K562 (cell line): Measurements from ENCODE around the gene MED19. TPM values are rescaled to one million over a fixed set of nuclear protein-coding genes. Genes with fewer than 3 reads are reported as not detected.

ENCODE experiments used
- BRF2 ChIP-seq: IDR thresholded peaks from 3 replicates; pipeline ENCODE4 v1.6.1; 2011; ENCODE audit warnings: borderline replicate concordance, mild to moderate bottlenecking; ENCODE audit not compliant: insufficient read length, insufficient read depth
- DACH1 ChIP-seq: fragments of 450-650 bp; IDR thresholded peaks from 2 replicates; pipeline ENCODE4 v1.6.1; 2018; ENCODE audit not compliant: partially characterized antibody
- FOXK1 ChIP-seq: sonication (generic); formaldehyde crosslinking; IDR thresholded peaks from 2 replicates; pipeline ENCODE4 v1.8.0; 2022; ENCODE audit warnings: missing genetic modification reagents, mild to moderate bottlenecking, borderline replicate concordance
- HES1 ChIP-seq: fragments of 450-650 bp; IDR thresholded peaks from 2 replicates; pipeline ENCODE4 v1.6.1; 2016; ENCODE audit warnings: low read depth, mild to moderate bottlenecking, moderate library complexity
- KAT7 ChIP-seq: sonication (generic); formaldehyde crosslinking; IDR thresholded peaks from 2 replicates; pipeline ENCODE4 v1.8.0; 2022; ENCODE audit warnings: missing genetic modification reagents, mild to moderate bottlenecking, borderline replicate concordance
- KLF13 ChIP-seq: fragments of 450-650 bp; IDR thresholded peaks from 2 replicates; pipeline ENCODE4 v1.6.1; 2016; ENCODE audit warnings: missing genetic modification characterization, low read depth, mild to moderate bottlenecking, missing compliant biosample characterization, moderate library complexity, borderline replicate concordance
- MAFG ChIP-seq: fragments of 450-650 bp; conservative IDR thresholded peaks from 2 replicates; pipeline ENCODE4 v1.6.1; 2016; ENCODE audit warnings: missing genetic modification characterization, missing compliant biosample characterization
- POLR2G ChIP-seq: fragments of 200-400 bp; formaldehyde crosslinking; IDR thresholded peaks from 2 replicates; pipeline ENCODE4 v1.6.1; 2017; ENCODE audit warnings: low read depth, mild to moderate bottlenecking, antibody characterized with exemption, low read length, moderate library complexity
- RFX7 ChIP-seq: fragments of 250-450 bp; sonication (Bioruptor Pico); IDR thresholded peaks from 2 replicates; pipeline ENCODE4 v1.5.1; 2021; ENCODE audit warnings: mild to moderate bottlenecking
- SIX5 ChIP-seq, 2 experiments: IDR thresholded peaks; 2 replicates each; pipeline ENCODE4 v1.6.1; 2011; ENCODE audit warnings: low read length in 2 of 2, borderline replicate concordance in 1 of 2, low read depth in 1 of 2, mild to moderate bottlenecking in 1 of 2, moderate library complexity in 1 of 2; ENCODE audit not compliant: insufficient read depth in 1 of 2
- SP1 ChIP-seq: sonication (generic); formaldehyde crosslinking; IDR thresholded peaks from 2 replicates; pipeline ENCODE4 v1.8.1; 2022; ENCODE audit warnings: mild to moderate bottlenecking, missing genetic modification reagents
- ZBTB17 ChIP-seq: fragments of 450-650 bp; formaldehyde crosslinking; IDR thresholded peaks from 2 replicates; pipeline ENCODE4 v1.4.0; 2020; ENCODE audit warnings: mild to moderate bottlenecking
- ZKSCAN8 ChIP-seq: fragments of 200-800 bp; sonication (Bioruptor generic); IDR thresholded peaks from 2 replicates; pipeline ENCODE4 v1.6.1; 2016; ENCODE audit warnings: missing genetic modification characterization, missing compliant biosample characterization
- ZNF197 ChIP-seq: fragments of 200-800 bp; sonication (Bioruptor generic); IDR thresholded peaks from 2 replicates; pipeline ENCODE4 v1.6.1; 2016; ENCODE audit warnings: low read depth, missing genetic modification characterization, missing compliant biosample characterization
- ZNF766 ChIP-seq: fragments of 200-800 bp; sonication (Bioruptor generic); conservative IDR thresholded peaks from 2 replicates; pipeline ENCODE4 v1.6.1; 2016; ENCODE audit warnings: missing genetic modification characterization, missing compliant biosample characterization
- ZNF778 ChIP-seq: fragments of 450-650 bp; formaldehyde crosslinking; IDR thresholded peaks from 2 replicates; pipeline ENCODE4 v1.4.0; 2020; ENCODE audit warnings: mild to moderate bottlenecking, moderate library complexity
- polyA plus RNA-seq, 8 experiments: library from polyadenylated mRNA; depleted of rRNA in 4 of 8; stranded (reverse) in 5 of 8; unstranded in 3 of 8; fragments of >200 nt; fragmentation: Nextera tagmentation in 2 of 8; fragmentation: Illumina TruSeq in 1 of 8; extraction: Ambion mirVana in 2 of 8; extraction: Trizol in 1 of 8; gene quantifications; 2 replicates each; pipeline versions ENCODE4 v1.2.1 to v1.2.3, GENCODE V29; 2011 to 2014; ENCODE audit warnings: inconsistent platforms in 1 of 8, missing spikeins in 1 of 8
- total RNA-seq, 7 experiments: library from RNA; depleted of rRNA in 6 of 7; stranded (reverse); fragments of >200 nt in 6 of 7; fragmentation: Illumina TruSeq in 2 of 7; extraction: Trizol in 2 of 7; gene quantifications; 2 replicates each; pipeline versions ENCODE4 v1.2.1 to v1.2.3, GENCODE V29; 2011 to 2021; ENCODE audit warnings: low replicate concordance in 1 of 7
- TF ChIP-seq, protein P1 (sequence below): sonication (generic); formaldehyde crosslinking; IDR thresholded peaks from 2 replicates; pipeline ENCODE4 v1.8.1; 2022; ENCODE audit warnings: missing genetic modification reagents
- TF ChIP-seq, protein P2 (sequence below): sonication (generic); formaldehyde crosslinking; IDR thresholded peaks from 2 replicates; pipeline ENCODE4 v1.9.0; 2022; ENCODE audit warnings: mild to moderate bottlenecking, missing genetic modification reagents
- TF ChIP-seq, protein P3 (sequence below), 2 experiments: fragments of 450-650 bp in 1 of 2; sonication (generic) in 1 of 2; formaldehyde crosslinking in 1 of 2; IDR thresholded peaks in 1 of 2; conservative IDR thresholded peaks in 1 of 2; 2 replicates each; pipeline versions ENCODE4 v1.6.1 to v1.8.1; 2016 to 2023; ENCODE audit warnings: mild to moderate bottlenecking in 2 of 2, moderate library complexity in 2 of 2, inconsistent platforms in 1 of 2, missing genetic modification reagents in 1 of 2
- TF ChIP-seq, protein P4 (sequence below): fragments of 450-650 bp; conservative IDR thresholded peaks from 2 replicates; pipeline ENCODE4 v1.6.1; 2016; ENCODE audit warnings: missing genetic modification characterization, low read depth, mild to moderate bottlenecking, missing compliant biosample characterization, moderate library complexity

The MED19 gene
- total and polyA plus RNA-seq, 9 of the 15 experiments (the other 6 are each of a cell fraction or from before 2014, with no cell fraction given), result 7.3 to 23.5 (median 15.0) TPM

DNA sequence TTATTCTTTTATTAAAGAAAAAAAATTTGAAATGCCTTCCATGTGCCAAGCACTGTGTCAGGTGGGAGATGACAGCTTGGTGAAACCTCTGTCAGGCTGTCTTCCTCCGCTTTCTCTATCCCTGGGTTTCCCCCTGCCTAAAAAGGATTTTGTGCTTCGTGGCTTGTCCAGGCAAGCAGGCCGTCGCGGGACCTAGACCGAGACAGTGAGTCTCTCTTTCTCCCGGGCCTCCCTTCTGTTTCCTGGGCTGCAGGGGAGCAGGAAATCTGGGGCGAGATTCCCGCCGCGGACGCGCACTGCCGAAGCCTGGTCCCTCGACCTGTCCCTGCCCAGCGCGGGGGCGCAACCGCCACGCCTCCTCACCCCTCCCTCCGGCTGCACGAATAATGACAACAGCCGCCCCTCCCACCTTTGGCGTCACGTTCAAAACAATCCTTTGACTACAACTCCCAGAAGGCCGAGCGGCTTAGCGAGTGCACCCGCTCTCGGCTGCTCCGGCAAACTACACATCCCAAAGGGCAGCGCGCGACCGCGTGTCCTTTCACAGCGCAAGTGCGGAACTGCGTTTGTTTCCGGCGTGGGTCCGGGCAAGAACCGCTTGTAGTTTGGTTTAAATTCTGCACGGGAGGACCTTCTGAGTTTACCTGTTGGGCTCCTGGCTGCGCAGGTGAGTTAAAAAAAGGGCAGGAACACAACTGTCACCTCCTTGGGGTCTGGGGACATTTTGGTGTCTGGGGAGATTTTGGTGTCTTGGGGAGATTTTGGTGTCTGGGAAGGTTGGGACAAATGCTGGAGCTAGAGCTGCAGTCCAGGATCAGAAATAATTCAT is 54.6 kb downstream of the MED19 start, which contains the start of gene CLP1 (continued):
- peak; percentile 58; the same call in 1 of the 2 replicates for TF ChIP-seq KAT7 (CRISPR knock-in tag)
- TF ChIP-seq ZNF197 (CRISPR knock-in tag), result no peak
- TF ChIP-seq DACH1, result no peak
- peak; percentile 73; the same call in 1 of the 2 replicates for TF ChIP-seq KLF13
- peak; percentile 93 for TF ChIP-seq SIX5 (IDR thresholded peaks at IDR 0.05; ENCODE audit: borderline replicate concordance in 1 of 2, insufficient read depth in 1 of 2, low read depth in 1 of 2, low read length in 2 of 2)
- peak; percentile 94 for TF ChIP-seq FOXK1
- TF ChIP-seq, protein P1, sequence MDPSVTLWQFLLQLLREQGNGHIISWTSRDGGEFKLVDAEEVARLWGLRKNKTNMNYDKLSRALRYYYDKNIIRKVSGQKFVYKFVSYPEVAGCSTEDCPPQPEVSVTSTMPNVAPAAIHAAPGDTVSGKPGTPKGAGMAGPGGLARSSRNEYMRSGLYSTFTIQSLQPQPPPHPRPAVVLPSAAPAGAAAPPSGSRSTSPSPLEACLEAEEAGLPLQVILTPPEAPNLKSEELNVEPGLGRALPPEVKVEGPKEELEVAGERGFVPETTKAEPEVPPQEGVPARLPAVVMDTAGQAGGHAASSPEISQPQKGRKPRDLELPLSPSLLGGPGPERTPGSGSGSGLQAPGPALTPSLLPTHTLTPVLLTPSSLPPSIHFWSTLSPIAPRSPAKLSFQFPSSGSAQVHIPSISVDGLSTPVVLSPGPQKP (CRISPR knock-in tag), result no peak
- peak; percentile 65; the same call in 1 of the 2 replicates for TF ChIP-seq ZNF766
- TF ChIP-seq ZBTB17 (CRISPR knock-in tag), result no peak
- TF ChIP-seq, protein P2, sequence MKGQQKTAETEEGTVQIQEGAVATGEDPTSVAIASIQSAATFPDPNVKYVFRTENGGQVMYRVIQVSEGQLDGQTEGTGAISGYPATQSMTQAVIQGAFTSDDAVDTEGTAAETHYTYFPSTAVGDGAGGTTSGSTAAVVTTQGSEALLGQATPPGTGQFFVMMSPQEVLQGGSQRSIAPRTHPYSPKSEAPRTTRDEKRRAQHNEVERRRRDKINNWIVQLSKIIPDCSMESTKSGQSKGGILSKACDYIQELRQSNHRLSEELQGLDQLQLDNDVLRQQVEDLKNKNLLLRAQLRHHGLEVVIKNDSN (CRISPR knock-in tag), result peak; percentile 73
- TF ChIP-seq, protein P3, sequence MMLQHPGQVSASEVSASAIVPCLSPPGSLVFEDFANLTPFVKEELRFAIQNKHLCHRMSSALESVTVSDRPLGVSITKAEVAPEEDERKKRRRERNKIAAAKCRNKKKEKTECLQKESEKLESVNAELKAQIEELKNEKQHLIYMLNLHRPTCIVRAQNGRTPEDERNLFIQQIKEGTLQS (IDR thresholded peaks at IDR 0.05), result peak; percentile 18; the same call in 1 of the 2 replicates
- TF ChIP-seq, protein P3 (CRISPR knock-in tag; conservative IDR thresholded peaks at IDR 0.05), result no peak
- no peak for TF ChIP-seq ZNF778
- TF ChIP-seq HES1, result no peak
- no peak for TF ChIP-seq MAFG (tag)
- TF ChIP-seq, protein P4, sequence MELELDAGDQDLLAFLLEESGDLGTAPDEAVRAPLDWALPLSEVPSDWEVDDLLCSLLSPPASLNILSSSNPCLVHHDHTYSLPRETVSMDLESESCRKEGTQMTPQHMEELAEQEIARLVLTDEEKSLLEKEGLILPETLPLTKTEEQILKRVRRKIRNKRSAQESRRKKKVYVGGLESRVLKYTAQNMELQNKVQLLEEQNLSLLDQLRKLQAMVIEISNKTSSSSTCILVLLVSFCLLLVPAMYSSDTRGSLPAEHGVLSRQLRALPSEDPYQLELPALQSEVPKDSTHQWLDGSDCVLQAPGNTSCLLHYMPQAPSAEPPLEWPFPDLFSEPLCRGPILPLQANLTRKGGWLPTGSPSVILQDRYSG (tag), result no peak
- TF ChIP-seq BRF2, result no peak
- TF ChIP-seq SP1, result peak; percentile 95
- TF ChIP-seq ZKSCAN8 (CRISPR knock-in tag), result no peak
- TF ChIP-seq RFX7 (CRISPR knock-in tag), result peak; percentile 55; the same call in 1 of the 2 replicates
- peak; percentile 86 for TF ChIP-seq POLR2G
